ENCODE measurements around the gene KANK4. TPM values are rescaled to one million over a fixed set of nuclear protein-coding genes. Genes with fewer than 3 reads are reported as not detected.

The KANK4 gene
- total RNA-seq, 1 experiment from 2014 or later, result 1.7 TPM

DNA sequence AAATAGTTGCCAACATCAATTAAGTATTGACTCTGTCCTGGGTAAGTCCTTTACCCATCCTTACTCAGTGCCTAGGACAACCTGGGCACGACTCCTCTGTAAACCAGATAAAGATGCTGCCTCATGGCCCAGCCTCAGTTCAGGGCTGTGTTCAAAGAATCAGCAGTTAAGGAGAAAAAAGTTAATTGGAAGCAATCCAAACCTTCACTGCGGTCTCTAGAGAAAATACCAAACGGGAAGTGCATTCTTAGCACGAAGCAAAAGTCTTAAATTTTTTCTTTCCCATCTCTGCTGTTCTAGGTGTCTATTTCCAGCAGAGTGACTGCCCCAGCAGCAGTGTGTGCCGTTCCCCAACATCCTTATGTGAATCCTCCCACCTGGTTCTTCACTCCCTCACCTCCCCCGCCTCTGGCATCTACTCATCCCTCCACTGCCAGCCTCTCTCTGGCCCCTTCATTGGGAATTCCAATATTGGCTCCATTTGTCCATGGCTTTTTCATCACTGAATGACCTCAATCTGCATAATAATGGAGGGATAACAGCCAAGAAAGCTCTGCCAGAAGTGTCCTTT lies 23.2 kb downstream of the KANK4 start:
- no peak for DNase-seq

GRCh38 chr1:62294261-62294660 lies 25.0 kb downstream of the KANK4 start:
- BruUV-seq (replicated peaks), result no TSS peak
- no peaks in the 10 kb centered on the region for H3K27me3 ChIP-seq (ENCODE audit: insufficient read depth, low read depth)
- TF ChIP-seq, protein P1, sequence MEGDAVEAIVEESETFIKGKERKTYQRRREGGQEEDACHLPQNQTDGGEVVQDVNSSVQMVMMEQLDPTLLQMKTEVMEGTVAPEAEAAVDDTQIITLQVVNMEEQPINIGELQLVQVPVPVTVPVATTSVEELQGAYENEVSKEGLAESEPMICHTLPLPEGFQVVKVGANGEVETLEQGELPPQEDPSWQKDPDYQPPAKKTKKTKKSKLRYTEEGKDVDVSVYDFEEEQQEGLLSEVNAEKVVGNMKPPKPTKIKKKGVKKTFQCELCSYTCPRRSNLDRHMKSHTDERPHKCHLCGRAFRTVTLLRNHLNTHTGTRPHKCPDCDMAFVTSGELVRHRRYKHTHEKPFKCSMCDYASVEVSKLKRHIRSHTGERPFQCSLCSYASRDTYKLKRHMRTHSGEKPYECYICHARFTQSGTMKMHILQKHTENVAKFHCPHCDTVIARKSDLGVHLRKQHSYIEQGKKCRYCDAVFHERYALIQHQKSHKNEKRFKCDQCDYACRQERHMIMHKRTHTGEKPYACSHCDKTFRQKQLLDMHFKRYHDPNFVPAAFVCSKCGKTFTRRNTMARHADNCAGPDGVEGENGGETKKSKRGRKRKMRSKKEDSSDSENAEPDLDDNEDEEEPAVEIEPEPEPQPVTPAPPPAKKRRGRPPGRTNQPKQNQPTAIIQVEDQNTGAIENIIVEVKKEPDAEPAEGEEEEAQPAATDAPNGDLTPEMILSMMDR (conservative IDR thresholded peaks at IDR 0.05), result peak; percentile 63
- no peak for TF ChIP-seq EZH2 (IDR thresholded peaks at IDR 0.05; ENCODE audit: low read depth)
- no peaks in the 10 kb centered on the region for H3K79me2 ChIP-seq (ENCODE audit: low read depth)
- ChIA-PET CTCF (interaction anchor here (0.6 to 1.0 kb wide), 2 partner anchors 109 to 118 kb away, joined by 3 to 5 read pairs; no protein-coding TSS in a partner anchor), POLR2A (ENCODE audit: unreplicated experiment) (interaction anchor here (0.6 kb wide), 1 partner anchor 14 kb away, joined by 4 read pairs; no protein-coding TSS in a partner anchor)
- H4K20me1 ChIP-seq (ENCODE audit: insufficient read depth), result no peaks in the 10 kb centered on the region
- H3F3A ChIP-seq (ENCODE audit: insufficient read depth, low read depth), result no peaks in the 10 kb centered on the region; the same call in 1 of the 2 replicates
- intact Hi-C loops (cut with micrococcal nuclease; ENCODE audit: unreplicated experiment), result loop anchor here (1.0 to 5.0 kb wide), 2 partner anchors 113 to 119 kb away; no protein-coding TSS in a partner anchor
- no peaks in the 10 kb centered on the region for H3K9me2 ChIP-seq (ENCODE audit: insufficient read depth)
- H3K27ac ChIP-seq, result no peak overlapping the region
- H3K9me3 ChIP-seq (ENCODE audit: insufficient read depth, low read depth), result no peaks in the 10 kb centered on the region
- H3K4me2 ChIP-seq, result no peak overlapping the region
- DNase-seq, result peak in 1 of 2 experiments; percentile 48
- no peak overlapping the region for H2AFZ ChIP-seq
- no peaks in the 10 kb centered on the region for H3K36me3 ChIP-seq (ENCODE audit: low read depth)
- no peak overlapping the region for H3K4me3 ChIP-seq
- H3K4me1 ChIP-seq (replicated peaks; ENCODE audit: insufficient read depth), result no peaks in the 10 kb centered on the region

More for the DNA sequence above, 23.2 kb downstream of the KANK4 start:
- Histone ChIP-seq H3K79me2 (ENCODE audit: low read depth) (no peaks in the 10 kb centered on the region), H3K9me2 (ENCODE audit: insufficient read depth) (no peaks in the 10 kb centered on the region), H3K27ac (no peak overlapping the region), H3K4me2 (no peak overlapping the region), H3K27me3 (ENCODE audit: insufficient read depth, low read depth) (no peaks in the 10 kb centered on the region), H2AFZ (no peak overlapping the region), H3K9me3 (ENCODE audit: insufficient read depth, low read depth) (no peaks in the 10 kb centered on the region), H3K4me3 (no peak overlapping the region), H3K4me1 (replicated peaks; ENCODE audit: insufficient read depth) (no peaks in the 10 kb centered on the region), H4K20me1 (ENCODE audit: insufficient read depth) (no peaks in the 10 kb centered on the region), H3K36me3 (ENCODE audit: low read depth) (no peaks in the 10 kb centered on the region), H3F3A (ENCODE audit: insufficient read depth, low read depth) (no peaks in the 10 kb centered on the region; the same call in 1 of the 2 replicates)
- ChIA-PET POLR2A (ENCODE audit: unreplicated experiment) (no interaction called here), CTCF (no interaction called here)
- BruUV-seq (replicated peaks), result no TSS peak
- intact Hi-C loops (cut with micrococcal nuclease; ENCODE audit: unreplicated experiment), result no loop called here
- TF ChIP-seq EZH2 (IDR thresholded peaks at IDR 0.05; ENCODE audit: low read depth), result no peak
- TF ChIP-seq, protein P1 (conservative IDR thresholded peaks at IDR 0.05), result no peak

GRCh38 chr1:62288662-62289061 lies 30.6 kb downstream of the KANK4 start:
- Histone ChIP-seq H4K20me1 (ENCODE audit: insufficient read depth) (no peaks in the 10 kb centered on the region), H3K36me3 (ENCODE audit: low read depth) (no peaks in the 10 kb centered on the region), H3K9me2 (ENCODE audit: insufficient read depth) (no peaks in the 10 kb centered on the region), H3F3A (ENCODE audit: insufficient read depth, low read depth) (0 out of 2 replicates have a peak, but pooled peaks cover 7% of the 10 kb centered on the region), H3K9me3 (ENCODE audit: insufficient read depth, low read depth) (no peaks in the 10 kb centered on the region), H2AFZ (no peak overlapping the region), H3K27ac (no peak overlapping the region), H3K4me1 (replicated peaks; ENCODE audit: insufficient read depth) (peaks cover 18% of the 10 kb centered on the region; the same call in 1 of the 2 replicates), H3K4me3 (no peak overlapping the region), H3K4me2 (no peak overlapping the region), H3K79me2 (ENCODE audit: low read depth) (no peaks in the 10 kb centered on the region), H3K27me3 (ENCODE audit: insufficient read depth, low read depth) (no peaks in the 10 kb centered on the region)
- DNase-seq, result no peak
- CTCF ChIA-PET, result no interaction called here
- no TSS peak for BruUV-seq (replicated peaks)
- POLR2A ChIA-PET (ENCODE audit: unreplicated experiment), result no interaction called here
- TF ChIP-seq EZH2 (IDR thresholded peaks at IDR 0.05; ENCODE audit: low read depth), result no peak
- TF ChIP-seq, protein P1 (conservative IDR thresholded peaks at IDR 0.05), result no peak
- intact Hi-C loops (cut with micrococcal nuclease; ENCODE audit: unreplicated experiment), result loop anchor here (5.0 kb wide), 2 partner anchors 56 to 99 kb away; no protein-coding TSS in a partner anchor
